Stimulated activated CD8-positive, alpha-beta memory T cell treated with anti-CD3 and anti-CD28 coated beads, Interleukin-7, amount 100 ng/mL, for 24 hours (primary cell): Measurements from ENCODE around the gene CLIC1.

ENCODE experiments used
- DNase-seq: peaks from one replicate; pipeline ENCODE4 v3.0.0-alpha.2; 2020; ENCODE audit warnings: low read depth

Gene CLIC1

GRCh38 chr6:31737991-31738979 is 2.0 kb upstream of the CLIC1 start:
- no peak for DNase-seq

DNA sequence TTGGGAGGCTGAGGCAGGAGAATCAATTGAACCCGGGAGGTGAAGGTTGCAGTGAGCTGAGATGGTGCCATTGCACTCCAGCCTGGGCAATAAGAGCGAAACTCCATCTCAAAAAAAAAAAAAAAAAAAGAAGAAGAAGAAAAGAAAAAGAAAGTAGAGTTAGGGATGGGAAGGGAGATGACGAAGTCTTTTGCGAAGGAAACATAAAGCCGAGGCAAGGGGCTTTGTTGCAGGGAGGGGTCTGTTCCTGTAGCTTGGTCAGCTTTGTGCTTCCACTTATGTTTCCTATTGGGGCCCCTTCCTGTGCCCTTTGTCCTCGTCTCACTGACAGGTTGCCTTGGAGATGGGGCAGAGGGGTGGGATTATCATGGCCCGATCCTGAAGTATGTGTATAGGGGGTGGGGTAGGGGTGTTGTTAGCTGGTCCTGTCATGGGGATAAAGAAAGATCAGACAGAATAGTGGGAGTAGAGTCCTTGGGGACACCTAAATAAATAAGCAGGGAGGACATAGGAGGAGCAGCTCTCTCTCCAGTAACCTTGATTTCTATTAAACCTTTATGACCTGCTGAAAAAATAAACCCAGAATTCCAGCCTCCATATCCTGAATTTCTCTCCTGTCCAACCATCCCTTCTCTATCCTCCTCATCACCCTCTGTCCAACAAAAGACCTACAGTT is 1.1 kb upstream of the CLIC1 start:
- DNase-seq: no peak

- DNase-seq: no peak
Observed at GRCh38 chr6:31736768-31737314, 511 bp upstream of the CLIC1 start.

DNA sequence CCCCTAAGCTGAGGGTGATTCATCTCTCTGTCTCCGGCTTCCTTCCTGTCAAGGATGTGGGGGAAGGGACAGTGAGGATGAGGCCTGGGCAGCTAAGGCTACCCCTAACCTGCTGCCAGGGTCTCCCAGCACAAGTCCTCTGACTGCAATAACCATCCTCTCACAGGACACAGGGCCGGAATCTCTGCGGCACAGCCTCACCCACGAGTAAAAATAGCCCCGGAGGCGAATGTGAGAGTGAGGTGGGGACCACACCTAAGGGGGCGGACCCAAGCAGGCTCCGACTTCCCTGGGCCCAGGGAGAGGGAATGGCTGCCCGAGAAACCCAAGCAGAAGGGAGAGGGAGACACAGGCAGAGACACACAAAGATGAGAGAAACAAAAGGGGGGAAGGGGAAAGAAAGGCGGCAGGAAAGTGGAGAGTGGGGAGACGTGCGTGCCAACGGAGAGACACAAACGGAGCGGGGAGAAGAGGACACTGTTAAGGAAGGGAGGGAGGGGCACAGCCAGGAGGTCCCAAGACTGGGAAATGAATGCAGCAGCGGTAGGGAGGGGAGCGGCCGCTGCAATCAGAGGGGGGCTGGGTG is 1.4 kb downstream of the CLIC1 start:
- no peak for DNase-seq

DNA sequence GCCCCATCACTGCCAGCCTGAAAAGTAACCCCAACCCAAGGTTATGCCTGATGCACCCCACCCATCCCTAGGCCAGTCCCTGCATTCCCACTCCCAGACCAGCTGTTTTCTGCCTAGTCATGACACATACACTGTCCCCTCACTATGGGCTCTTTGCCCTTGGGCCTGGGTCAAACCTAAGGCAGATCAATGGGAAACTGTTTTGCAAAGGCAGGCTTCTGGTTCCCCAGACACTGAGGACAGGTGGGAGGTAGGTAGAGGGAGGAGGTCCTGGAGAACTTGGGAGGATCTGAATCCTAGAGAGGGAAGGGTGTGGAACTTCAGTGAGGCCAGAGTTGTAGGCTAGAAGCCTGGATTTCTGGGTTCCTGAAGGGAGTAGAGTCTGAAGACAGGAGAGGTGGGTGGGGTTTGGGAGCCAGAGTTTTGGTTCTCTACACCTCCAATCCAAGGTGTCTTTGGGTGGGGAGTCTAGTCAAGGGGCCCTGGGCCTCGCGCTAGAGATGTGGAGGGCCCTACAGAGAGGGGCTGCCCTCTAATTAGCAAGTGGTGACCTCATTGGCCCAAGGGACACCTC is 2.0 kb downstream of the CLIC1 start:
- DNase-seq: no peak

GRCh38 chr6:31733734-31734133 is 2.6 kb downstream of the CLIC1 start:
- no peak for DNase-seq

GRCh38 chr6:31732029-31732428 is 4.3 kb downstream of the CLIC1 start:
- no peak for DNase-seq

DNA sequence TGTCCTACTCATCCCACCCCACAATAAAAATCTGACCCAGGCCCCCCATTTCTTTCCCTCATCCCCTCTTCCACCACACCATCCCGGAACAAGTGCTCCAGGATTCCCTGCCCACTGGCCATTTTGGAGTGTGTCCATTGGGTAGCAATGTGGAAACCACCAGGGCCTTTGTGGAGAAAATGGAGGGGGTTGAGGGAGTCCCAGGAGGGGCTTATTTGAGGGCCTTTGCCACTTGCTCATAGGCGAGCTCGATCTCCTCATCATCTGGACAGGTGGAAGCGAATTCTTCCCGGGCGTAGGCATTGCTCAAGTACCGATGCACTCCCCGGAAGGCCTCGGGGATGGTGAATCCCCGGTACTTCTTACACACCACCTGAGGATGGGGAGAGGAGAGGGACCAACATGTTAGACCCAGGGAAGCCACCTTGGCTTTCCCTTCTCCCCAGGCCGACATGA is 5.7 kb downstream of the CLIC1 start:
- no peak for DNase-seq

- DNase-seq: peak; percentile 40
Observed at GRCh38 chr6:31729979-31730630, 6.2 kb downstream of the CLIC1 start.

DNA sequence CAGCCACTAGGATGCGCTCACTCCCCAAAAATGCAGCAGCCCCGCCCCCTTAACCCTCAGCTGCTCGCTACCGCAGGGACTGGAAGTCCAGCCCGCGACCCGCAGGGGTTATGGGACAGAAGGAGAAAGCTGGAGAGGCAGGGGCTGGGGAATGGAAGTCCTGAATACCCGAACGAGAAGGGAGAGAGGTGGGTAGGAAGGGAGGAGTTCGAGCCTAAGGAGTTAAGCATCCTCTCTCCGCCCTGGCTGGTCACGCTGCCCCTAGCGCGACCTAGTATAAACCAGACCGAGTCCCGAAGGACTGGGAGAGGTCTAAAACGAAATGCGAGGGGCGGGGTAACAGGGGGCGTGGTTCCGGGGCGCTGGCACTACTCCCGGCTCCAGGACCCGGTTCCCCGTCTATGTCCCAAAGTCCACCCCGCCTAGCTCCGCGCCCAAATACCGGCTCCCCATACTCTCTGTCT is 6.8 kb downstream of the CLIC1 start:
- peak; percentile 61 for DNase-seq

GRCh38 chr6:31728767-31729514 is 7.4 kb downstream of the CLIC1 start, which contains the start of gene DDAH2:
DDAH2 (minus strand) TSS chr6:31729299; CDS start chr6:31729161, 138 bp downstream.
- no peak for DNase-seq

GRCh38 chr6:31727717-31728671 is 8.3 kb downstream of the CLIC1 start:
- DNase-seq: no peak

DNA sequence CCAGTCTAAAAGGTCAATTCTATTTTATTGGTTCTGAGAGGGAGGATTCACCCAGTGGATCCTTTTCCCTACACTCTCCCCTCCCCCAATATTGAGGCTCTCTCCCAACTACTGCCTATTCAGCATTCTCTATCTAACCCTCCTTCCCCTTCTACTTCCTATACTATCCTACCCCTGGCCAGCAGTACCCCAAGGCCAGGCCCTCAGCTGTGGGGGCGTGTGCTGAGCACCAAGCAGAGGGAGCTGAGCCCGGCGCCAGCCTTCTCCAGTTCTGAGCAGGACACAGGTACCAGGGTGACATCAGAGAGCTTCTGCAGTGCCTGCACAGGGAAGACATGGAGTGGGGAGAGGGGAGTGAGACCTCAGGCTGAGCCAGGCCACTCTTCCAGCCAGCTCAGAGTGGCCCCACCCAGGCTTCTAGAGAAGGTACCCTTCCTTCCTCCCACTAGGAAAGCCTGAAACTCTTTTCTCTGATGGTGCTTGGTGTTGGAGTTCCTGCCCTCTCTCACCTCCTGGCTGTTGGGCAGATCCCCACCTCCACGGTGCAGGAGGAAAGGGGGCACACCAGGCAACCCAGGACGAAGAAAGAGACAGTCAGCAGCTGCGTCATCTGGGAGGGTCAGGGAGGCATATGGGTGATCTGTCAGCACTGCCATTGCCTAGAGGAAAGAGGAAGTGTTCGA is 9.2 kb downstream of the CLIC1 start:
- no peak for DNase-seq

GRCh38 chr6:31725502-31726350 is 10.6 kb downstream of the CLIC1 start:
- no peak for DNase-seq

DNA sequence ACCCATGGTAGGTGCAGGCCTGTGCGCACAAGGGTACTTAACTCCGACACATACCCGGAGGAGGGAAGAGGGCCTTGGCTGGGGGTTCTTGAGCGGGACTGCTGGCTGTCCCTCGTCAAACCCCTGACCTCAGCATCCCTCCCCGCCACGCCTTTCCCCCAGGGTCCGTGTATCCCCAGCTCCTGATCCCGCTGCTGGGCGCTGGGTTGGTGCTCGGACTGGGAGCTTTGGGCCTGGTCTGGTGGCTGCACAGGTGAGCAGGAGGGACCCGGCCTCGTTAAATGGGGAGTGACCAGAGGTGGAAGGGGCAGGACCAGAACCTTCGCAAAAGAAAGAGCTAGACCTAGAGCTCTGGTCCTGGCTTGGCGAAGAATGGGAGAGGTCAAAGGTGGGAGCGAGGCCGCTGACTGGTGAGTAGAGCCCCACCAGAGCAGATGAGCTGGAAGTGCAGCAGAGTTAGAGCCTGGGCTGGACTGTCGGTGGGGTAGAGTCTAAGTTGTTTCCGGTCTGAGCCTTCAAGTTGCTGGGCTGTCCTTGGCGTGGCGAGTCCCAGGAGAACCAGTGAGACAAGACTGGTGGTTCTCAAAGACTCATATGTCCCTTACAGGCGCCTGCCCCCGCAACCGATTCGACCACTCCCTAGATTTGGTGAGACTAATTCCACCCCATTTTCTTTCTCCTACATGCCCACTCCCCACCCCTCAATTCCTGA is 12.2 kb downstream of the CLIC1 start:
- no peak for DNase-seq

DNA sequence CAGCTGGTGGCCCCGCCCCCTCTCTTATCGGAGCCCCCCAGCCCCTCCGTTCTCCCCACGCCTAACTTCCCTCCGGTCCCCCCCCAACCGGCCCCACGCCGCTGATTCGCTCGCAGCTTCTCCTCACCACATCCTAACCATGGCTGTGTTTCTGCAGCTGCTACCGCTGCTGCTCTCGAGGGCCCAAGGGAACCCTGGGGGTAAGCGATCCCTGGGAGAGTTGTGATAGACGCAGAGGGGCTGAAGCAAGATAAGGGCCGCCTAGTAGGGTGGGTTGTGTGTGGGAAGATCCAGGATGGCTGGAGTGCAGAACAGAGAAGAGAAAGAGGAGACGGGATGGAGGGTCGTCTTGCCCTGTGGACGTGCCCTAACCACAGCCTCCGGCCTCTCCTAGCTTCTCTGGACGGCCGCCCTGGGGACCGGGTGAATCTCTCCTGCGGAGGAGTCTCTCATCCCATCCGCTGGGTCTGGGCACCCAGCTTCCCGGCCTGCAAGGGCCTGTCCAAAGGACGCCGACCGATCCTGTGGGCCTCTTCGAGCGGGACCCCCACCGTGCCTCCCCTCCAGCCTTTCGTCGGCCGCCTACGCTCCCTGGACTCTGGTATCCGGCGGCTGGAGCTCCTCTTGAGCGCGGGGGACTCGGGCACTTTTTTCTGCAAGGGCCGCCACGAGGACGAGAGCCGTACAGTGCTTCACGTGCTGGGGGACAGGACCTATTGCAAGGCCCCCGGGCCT is 12.9 kb downstream of the CLIC1 start, which contains the start of gene MPIG6B:
MPIG6B (plus strand) TSS at position 129 of the 735 bp plus-strand sequence; CDS start at position 140, 11 bp downstream.
- no peak for DNase-seq
